Measurements from ENCODE around the gene GPR15. TPM values are rescaled to one million over a fixed set of nuclear protein-coding genes. Genes with fewer than 3 reads are reported as not detected.

Gene GPR15
- total and polyA plus RNA-seq, 2 experiments from 2014 or later = not detected

DNA sequence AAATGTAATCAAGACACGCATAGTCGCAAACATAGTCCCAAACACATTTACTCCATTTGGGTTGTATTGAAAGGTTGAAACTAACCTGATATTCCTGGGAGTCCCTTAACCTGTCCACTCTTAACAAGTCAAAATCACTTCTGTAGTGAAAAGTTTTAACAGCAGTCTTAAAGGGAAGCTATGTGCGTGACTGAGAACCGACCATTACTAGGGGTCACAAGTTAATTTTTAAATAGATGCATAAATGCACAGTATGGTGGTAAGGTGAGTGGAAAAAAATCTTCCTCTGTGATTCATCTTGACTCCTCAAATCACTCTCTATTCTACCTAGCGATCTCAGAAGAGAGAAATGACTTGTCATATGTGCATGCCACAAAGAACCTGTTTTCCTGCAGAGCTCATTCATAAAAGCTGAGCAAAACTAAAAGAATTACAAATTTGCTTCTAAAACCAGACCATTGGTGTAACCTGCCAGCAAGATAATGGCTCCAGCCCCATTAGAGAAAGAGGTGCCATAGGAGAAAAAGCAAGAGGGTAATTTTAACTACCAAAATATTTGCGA lies 4.8 kb downstream of the GPR15 start:
- no peaks in the 10 kb centered on the region for H3K79me2 ChIP-seq (replicated peaks; ENCODE audit: insufficient read depth)
- H3K36me3 Mint-ChIP-seq (ENCODE audit: low read depth) = no peaks in the 10 kb centered on the region
- ATAC-seq = no peak

More for the DNA sequence above, 4.8 kb downstream of the GPR15 start:
- H3K4me1 ChIP-seq (ENCODE audit: insufficient read depth) = no peaks in the 10 kb centered on the region
- no peaks in the 10 kb centered on the region for H4K20me1 ChIP-seq (replicated peaks; ENCODE audit: insufficient read depth)
- no peaks in the 10 kb centered on the region for H3F3A ChIP-seq (replicated peaks; ENCODE audit: low read depth)
- no peaks in the 10 kb centered on the region for H3K36me3 ChIP-seq (ENCODE audit: insufficient read depth)
- H3K27me3 ChIP-seq (ENCODE audit: insufficient read depth) = no peaks in the 10 kb centered on the region
- DNase-seq (ENCODE audit: low spot score) = no peak
- Mint-ChIP-seq H3K27me3 (ENCODE audit: insufficient read depth, low read depth, poor library complexity) (peaks cover 2% of the 10 kb centered on the region), H3K27ac (no peak overlapping the region), H3K4me3 (no peak overlapping the region), H3K9me3 (no peaks in the 10 kb centered on the region), H3K4me1 (no peaks in the 10 kb centered on the region)
- no peaks in the 10 kb centered on the region for H3K9me2 ChIP-seq (ENCODE audit: insufficient read depth)
- TF ChIP-seq EZH2phosphoT487 (IDR thresholded peaks at IDR 0.05; ENCODE audit: unreplicated experiment) (no peak), NANOG (IDR thresholded peaks at IDR 0.05; ENCODE audit: borderline replicate concordance) (no peak), STAT1 (IDR thresholded peaks at IDR 0.05; ENCODE audit: unreplicated experiment) (no peak), JUNB (IDR thresholded peaks at IDR 0.05; ENCODE audit: unreplicated experiment) (no peak), ZNF331 (CRISPR knock-in tag; IDR thresholded peaks at IDR 0.05; ENCODE audit: low read depth) (no peak), ZNF114 (CRISPR knock-in tag; IDR thresholded peaks at IDR 0.05) (no peak), CREB1 (CRISPR knock-in tag; IDR thresholded peaks at IDR 0.05; ENCODE audit: low read depth) (no peak), EZH2 (IDR thresholded peaks at IDR 0.05; ENCODE audit: low read depth, unreplicated experiment) (no peak), POLR2AphosphoS5 (IDR thresholded peaks at IDR 0.05; ENCODE audit: low read depth) (no peak)
- TF ChIP-seq, protein P1, sequence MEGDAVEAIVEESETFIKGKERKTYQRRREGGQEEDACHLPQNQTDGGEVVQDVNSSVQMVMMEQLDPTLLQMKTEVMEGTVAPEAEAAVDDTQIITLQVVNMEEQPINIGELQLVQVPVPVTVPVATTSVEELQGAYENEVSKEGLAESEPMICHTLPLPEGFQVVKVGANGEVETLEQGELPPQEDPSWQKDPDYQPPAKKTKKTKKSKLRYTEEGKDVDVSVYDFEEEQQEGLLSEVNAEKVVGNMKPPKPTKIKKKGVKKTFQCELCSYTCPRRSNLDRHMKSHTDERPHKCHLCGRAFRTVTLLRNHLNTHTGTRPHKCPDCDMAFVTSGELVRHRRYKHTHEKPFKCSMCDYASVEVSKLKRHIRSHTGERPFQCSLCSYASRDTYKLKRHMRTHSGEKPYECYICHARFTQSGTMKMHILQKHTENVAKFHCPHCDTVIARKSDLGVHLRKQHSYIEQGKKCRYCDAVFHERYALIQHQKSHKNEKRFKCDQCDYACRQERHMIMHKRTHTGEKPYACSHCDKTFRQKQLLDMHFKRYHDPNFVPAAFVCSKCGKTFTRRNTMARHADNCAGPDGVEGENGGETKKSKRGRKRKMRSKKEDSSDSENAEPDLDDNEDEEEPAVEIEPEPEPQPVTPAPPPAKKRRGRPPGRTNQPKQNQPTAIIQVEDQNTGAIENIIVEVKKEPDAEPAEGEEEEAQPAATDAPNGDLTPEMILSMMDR (conservative IDR thresholded peaks at IDR 0.05; ENCODE audit: low read depth in 2 of 2) = no peak
- TF ChIP-seq, protein P2, sequence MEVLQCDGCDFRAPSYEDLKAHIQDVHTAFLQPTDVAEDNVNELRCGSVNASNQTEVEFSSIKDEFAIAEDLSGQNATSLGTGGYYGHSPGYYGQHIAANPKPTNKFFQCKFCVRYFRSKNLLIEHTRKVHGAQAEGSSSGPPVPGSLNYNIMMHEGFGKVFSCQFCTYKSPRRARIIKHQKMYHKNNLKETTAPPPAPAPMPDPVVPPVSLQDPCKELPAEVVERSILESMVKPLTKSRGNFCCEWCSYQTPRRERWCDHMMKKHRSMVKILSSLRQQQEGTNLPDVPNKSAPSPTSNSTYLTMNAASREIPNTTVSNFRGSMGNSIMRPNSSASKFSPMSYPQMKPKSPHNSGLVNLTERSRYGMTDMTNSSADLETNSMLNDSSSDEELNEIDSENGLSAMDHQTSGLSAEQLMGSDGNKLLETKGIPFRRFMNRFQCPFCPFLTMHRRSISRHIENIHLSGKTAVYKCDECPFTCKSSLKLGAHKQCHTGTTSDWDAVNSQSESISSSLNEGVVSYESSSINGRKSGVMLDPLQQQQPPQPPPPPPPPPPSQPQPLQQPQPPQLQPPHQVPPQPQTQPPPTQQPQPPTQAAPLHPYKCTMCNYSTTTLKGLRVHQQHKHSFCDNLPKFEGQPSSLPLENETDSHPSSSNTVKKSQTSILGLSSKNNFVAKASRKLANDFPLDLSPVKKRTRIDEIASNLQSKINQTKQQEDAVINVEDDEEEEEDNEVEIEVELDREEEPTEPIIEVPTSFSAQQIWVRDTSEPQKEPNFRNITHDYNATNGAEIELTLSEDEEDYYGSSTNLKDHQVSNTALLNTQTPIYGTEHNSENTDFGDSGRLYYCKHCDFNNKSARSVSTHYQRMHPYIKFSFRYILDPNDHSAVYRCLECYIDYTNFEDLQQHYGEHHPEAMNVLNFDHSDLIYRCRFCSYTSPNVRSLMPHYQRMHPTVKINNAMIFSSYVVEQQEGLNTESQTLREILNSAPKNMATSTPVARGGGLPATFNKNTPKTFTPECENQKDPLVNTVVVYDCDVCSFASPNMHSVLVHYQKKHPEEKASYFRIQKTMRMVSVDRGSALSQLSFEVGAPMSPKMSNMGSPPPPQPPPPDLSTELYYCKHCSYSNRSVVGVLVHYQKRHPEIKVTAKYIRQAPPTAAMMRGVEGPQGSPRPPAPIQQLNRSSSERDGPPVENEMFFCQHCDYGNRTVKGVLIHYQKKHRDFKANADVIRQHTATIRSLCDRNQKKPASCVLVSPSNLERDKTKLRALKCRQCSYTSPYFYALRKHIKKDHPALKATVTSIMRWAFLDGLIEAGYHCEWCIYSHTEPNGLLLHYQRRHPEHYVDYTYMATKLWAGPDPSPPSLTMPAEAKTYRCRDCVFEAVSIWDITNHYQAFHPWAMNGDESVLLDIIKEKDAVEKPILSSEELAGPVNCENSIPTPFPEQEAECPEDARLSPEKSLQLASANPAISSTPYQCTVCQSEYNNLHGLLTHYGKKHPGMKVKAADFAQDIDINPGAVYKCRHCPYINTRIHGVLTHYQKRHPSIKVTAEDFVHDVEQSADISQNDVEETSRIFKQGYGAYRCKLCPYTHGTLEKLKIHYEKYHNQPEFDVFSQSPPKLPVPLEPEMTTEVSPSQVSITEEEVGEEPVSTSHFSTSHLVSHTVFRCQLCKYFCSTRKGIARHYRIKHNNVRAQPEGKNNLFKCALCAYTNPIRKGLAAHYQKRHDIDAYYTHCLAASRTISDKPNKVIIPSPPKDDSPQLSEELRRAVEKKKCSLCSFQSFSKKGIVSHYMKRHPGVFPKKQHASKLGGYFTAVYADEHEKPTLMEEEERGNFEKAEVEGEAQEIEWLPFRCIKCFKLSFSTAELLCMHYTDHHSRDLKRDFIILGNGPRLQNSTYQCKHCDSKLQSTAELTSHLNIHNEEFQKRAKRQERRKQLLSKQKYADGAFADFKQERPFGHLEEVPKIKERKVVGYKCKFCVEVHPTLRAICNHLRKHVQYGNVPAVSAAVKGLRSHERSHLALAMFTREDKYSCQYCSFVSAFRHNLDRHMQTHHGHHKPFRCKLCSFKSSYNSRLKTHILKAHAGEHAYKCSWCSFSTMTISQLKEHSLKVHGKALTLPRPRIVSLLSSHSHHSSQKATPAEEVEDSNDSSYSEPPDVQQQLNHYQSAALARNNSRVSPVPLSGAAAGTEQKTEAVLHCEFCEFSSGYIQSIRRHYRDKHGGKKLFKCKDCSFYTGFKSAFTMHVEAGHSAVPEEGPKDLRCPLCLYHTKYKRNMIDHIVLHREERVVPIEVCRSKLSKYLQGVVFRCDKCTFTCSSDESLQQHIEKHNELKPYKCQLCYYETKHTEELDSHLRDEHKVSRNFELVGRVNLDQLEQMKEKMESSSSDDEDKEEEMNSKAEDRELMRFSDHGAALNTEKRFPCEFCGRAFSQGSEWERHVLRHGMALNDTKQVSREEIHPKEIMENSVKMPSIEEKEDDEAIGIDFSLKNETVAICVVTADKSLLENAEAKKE (CRISPR knock-in tag; IDR thresholded peaks at IDR 0.05) = no peak
- TF ChIP-seq, protein P3, sequence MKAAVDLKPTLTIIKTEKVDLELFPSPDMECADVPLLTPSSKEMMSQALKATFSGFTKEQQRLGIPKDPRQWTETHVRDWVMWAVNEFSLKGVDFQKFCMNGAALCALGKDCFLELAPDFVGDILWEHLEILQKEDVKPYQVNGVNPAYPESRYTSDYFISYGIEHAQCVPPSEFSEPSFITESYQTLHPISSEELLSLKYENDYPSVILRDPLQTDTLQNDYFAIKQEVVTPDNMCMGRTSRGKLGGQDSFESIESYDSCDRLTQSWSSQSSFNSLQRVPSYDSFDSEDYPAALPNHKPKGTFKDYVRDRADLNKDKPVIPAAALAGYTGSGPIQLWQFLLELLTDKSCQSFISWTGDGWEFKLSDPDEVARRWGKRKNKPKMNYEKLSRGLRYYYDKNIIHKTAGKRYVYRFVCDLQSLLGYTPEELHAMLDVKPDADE (IDR thresholded peaks at IDR 0.05) = no peak
- TF ChIP-seq, protein P4, sequence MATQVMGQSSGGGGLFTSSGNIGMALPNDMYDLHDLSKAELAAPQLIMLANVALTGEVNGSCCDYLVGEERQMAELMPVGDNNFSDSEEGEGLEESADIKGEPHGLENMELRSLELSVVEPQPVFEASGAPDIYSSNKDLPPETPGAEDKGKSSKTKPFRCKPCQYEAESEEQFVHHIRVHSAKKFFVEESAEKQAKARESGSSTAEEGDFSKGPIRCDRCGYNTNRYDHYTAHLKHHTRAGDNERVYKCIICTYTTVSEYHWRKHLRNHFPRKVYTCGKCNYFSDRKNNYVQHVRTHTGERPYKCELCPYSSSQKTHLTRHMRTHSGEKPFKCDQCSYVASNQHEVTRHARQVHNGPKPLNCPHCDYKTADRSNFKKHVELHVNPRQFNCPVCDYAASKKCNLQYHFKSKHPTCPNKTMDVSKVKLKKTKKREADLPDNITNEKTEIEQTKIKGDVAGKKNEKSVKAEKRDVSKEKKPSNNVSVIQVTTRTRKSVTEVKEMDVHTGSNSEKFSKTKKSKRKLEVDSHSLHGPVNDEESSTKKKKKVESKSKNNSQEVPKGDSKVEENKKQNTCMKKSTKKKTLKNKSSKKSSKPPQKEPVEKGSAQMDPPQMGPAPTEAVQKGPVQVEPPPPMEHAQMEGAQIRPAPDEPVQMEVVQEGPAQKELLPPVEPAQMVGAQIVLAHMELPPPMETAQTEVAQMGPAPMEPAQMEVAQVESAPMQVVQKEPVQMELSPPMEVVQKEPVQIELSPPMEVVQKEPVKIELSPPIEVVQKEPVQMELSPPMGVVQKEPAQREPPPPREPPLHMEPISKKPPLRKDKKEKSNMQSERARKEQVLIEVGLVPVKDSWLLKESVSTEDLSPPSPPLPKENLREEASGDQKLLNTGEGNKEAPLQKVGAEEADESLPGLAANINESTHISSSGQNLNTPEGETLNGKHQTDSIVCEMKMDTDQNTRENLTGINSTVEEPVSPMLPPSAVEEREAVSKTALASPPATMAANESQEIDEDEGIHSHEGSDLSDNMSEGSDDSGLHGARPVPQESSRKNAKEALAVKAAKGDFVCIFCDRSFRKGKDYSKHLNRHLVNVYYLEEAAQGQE (IDR thresholded peaks at IDR 0.05; ENCODE audit: unreplicated experiment) = no peak
- H3K4me3 ChIP-seq = no peak overlapping the region
- no peak overlapping the region for H3K27ac ChIP-seq (ENCODE audit: low read depth)
- no peak overlapping the region for H3K4me2 ChIP-seq
- peak overlapping the region; percentile 40; the same call in 1 of the 2 replicates for H2AFZ ChIP-seq
